ENCODE measurements around the gene RAI1.

The RAI1 gene

DNA sequence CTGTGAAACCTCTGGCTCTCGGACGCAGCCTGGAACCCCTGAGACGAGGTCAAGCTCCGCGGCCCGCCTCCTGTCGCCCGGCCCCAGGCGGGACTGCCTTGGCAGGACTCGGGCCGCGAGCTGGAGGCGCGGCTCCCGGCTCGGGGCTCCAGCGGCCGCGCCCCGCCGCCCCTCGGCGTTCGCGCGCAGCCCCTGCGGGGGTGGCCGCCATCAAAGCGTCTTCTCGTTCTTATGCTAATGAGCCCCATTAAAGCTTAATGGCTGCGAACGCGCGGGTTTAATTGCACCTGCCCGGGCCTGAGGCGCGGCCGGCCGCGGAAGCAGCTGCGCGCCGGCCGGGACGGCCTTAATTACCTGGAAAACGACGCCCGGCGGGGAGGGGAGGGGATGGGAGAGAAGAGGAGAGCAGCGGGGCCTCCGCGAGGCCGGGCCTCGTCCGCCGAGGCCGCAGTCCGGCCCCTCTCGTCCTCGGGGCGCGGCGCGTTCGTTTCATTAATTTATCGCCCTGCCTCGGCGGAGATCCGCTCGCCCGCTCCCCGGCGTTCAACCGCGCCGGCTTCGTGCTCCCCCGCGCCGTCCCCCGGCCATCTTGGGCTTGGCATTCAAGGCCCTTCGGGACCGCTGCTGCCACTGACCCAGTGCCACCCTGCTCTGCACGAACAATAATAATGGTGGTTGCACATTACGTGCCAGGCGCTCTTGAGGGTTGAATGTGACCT, 19.2 kb downstream of the RAI1 start:
- H3K27ac ChIP-seq, result no peak overlapping the region
- no peak for TF ChIP-seq ZFX (IDR thresholded peaks at IDR 0.05)
- no peak for TF ChIP-seq CTCF (conservative IDR thresholded peaks at IDR 0.05)

GRCh38 chr17:17701112-17701511, 19.9 kb downstream of the RAI1 start:
- no peak for TF ChIP-seq ZFX (IDR thresholded peaks at IDR 0.05)
- TF ChIP-seq CTCF (conservative IDR thresholded peaks at IDR 0.05), result no peak
- no peak overlapping the region for H3K27ac ChIP-seq

DNA sequence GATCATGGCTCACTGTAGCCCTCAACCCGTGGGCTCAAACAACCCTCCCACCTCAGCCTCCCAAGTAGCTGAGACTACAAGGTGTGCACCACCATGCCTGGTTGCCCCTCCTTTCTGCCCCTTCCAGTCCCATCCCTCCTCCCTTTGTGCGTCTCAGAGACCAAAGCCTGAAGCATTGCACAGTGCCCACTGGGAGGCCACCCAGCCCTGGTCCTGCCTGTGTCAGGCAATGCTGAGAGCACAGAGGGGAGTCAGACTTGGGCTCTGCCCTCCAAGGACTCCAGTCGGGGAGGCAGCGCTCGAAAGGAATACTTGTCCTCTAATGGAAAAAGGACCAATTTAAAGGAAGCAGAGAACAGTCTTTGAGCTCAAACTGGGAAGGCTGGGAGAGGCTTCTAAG, 20.4 kb downstream of the RAI1 start:
- H3K27ac ChIP-seq, result no peak overlapping the region
- no peak for TF ChIP-seq ZFX (IDR thresholded peaks at IDR 0.05)
- TF ChIP-seq CTCF (conservative IDR thresholded peaks at IDR 0.05), result no peak

DNA sequence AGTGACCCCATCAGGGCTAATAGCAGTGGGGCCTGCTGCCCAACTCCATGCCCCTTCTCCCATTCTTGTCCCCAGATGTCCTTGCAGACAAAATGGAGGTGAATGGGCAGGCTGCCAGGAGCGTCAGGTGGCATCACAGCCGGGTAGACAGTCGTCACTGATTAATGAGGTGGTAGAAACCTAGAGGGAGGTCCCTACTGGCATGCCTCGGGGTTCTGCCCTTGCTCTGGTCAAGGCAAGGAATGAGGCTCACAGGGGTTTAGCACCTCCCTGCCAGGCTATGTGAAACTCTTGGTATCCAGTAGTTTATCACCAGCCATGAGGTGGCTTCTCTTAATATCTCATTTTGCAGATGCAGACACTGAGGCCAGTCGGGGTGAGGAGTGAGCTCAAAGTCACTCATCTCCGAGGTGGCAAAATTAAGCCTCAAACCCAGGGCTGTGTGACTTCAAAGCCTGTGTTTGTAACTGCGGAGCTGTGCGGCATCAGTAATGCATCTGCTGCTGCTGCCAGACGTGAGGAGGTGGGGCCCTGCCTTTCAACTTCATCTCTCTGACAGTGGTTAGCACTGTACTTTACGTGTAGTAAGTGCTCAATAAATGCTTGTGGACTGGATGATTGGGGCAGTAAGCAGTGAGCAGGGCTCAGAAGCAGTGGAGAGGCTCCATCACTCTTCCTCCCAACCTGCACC, 21.3 kb downstream of the RAI1 start:
- no peak overlapping the region for H3K27ac ChIP-seq
- TF ChIP-seq CTCF (conservative IDR thresholded peaks at IDR 0.05), result no peak
- TF ChIP-seq ZFX (IDR thresholded peaks at IDR 0.05), result no peak

- no peak overlapping the region for H3K27ac ChIP-seq
- TF ChIP-seq CTCF (conservative IDR thresholded peaks at IDR 0.05) (no peak), ZFX (IDR thresholded peaks at IDR 0.05) (no peak)
Measured at GRCh38 chr17:17703140-17703919, 22.1 kb downstream of the RAI1 start.

DNA sequence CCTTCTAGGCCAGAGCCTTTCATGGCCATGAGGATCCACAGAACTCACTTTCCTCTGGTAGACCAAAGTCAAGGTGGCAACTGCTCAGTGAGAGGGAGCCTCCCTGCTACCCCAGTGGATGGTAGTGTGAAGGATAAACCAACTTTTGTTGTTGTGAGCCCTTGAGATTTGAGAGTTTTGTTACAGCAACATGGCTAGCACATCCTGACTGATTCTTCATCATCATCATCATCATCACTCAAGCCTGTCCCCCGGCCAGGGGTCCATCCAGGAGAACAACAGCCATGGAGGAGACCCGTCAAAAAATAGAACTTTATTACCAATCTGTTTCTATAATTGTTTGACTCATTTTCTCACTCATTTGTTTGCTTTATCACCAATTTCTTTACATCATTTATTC, 23.7 kb downstream of the RAI1 start:
- H3K27ac ChIP-seq, result no peak overlapping the region
- TF ChIP-seq ZFX (IDR thresholded peaks at IDR 0.05) (no peak), CTCF (conservative IDR thresholded peaks at IDR 0.05) (no peak)

Data from C4-2B (cell line).